IPS-NIHi7 (cell line): ENCODE data around the gene CD2AP.
A peak's percentile ranks its signal among the peaks of the same experiment; 100 is the strongest.
"Not testable (repeated sequence)": the region's sequence is repeated elsewhere in the genome, so short reads cannot be mapped to it uniquely, and the experiment has no call there.

Source experiments
- DNase-seq: peaks from one replicate; pipeline ENCODE4 v3.0.0; 2012; ENCODE audit warnings: mixed read lengths; ENCODE audit errors: extremely low spot score

Gene CD2AP, protein sequence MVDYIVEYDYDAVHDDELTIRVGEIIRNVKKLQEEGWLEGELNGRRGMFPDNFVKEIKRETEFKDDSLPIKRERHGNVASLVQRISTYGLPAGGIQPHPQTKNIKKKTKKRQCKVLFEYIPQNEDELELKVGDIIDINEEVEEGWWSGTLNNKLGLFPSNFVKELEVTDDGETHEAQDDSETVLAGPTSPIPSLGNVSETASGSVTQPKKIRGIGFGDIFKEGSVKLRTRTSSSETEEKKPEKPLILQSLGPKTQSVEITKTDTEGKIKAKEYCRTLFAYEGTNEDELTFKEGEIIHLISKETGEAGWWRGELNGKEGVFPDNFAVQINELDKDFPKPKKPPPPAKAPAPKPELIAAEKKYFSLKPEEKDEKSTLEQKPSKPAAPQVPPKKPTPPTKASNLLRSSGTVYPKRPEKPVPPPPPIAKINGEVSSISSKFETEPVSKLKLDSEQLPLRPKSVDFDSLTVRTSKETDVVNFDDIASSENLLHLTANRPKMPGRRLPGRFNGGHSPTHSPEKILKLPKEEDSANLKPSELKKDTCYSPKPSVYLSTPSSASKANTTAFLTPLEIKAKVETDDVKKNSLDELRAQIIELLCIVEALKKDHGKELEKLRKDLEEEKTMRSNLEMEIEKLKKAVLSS

DNA sequence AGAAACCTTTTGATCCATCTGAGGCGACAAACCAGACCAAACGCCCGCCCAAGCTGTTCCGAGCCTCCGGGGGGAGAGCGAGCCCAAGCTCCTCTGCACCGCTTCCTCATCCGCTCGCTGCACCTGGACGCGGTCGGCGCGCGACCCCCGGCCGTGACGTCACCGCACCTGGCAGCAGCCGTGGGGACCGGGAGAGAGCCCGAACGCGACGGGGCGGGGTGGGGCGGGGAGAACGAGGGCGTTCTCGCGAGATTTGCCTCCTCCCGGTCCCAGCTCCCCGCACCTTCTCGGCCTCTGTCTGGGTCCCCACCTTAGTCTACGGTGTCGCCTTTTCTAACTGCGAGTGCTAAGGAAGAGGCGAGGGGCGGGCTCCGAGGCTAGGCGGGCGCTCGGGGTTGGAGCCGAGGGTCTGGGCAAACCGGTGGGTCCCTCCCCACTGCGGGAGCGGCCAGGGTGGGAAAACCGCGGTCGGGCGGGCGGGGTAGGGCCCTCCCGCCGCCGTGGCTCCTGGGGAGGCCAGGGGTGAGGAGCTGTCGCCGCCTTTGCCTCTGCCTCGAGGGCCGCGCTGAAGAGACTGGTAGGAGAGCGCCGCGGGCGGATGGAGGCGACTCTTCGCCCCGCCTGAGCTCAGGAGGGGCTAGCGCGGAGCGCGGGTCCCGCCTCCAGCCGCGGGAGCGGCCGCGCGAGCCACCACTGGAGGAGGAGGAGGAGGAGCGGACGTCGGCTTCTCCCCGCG is at the start of gene CD2AP:
CD2AP (plus strand) TSS at position 293 of the 736 bp plus-strand sequence. CDS start 456 bp downstream, outside the sequence.
- peak; percentile 93 for DNase-seq

DNA sequence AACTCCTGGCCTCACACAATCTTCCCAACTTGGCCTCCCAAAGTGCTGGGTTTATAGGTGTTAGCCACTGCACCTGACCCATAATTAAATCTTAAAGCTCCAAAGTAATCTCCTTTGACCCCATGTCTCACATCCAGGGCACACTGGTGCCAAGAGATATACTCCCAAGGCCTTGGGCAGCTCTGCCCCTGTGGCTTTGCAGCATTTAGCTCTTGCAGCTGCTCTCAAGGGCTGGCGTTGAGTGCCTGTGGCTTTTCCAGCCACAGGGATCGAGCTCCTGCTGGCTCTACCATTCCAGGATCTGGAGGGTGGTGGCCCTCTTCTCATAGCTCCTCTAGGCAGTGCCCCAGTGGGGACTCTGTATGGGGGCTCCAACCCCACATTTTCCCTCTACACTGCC is 49.3 kb upstream of the CD2AP start:
- no peak for DNase-seq

DNA sequence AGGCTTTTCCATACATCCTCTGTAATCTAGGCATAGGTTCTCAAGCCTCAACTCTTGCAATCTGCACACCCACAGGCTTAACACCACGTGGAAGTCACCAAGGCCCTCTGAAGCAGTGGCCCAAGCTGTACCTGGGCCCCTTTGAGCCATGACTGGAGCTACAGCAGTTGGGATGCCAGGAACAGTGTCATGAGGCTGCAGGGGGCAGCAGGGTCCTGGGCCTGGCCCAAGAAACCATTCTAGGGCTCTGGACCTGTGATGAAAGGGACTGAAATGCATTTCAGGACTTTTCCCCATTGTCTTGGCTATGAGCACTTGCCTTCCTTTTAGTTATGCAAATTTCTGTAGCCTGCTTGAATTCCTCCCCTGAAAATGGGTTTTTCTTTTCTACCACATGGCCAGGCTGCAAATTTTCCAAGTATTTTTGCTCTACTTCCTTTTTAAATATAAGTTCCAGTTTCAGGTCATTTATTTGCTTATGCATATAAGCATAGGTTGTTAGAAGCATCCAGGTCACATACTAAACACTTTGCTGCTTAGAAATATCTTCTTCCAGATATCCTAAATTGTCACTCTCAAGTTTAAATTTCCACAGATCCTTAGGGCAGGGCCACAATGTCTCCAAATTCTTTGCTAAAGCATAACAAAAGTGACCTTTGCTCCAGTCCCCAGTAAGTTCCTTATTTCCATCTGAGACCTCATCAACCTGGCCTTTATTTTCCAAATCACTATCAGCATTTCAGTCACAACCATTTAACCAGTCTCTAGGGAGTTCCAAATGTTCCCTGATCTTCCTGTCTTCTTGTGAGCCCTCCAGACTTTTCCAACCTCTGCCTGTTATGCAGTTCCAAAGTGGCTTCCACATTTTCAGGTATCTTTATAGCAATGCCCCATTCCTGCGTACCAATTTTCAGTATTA is 48.6 kb upstream of the CD2AP start:
- peak; percentile 25 for DNase-seq

DNA sequence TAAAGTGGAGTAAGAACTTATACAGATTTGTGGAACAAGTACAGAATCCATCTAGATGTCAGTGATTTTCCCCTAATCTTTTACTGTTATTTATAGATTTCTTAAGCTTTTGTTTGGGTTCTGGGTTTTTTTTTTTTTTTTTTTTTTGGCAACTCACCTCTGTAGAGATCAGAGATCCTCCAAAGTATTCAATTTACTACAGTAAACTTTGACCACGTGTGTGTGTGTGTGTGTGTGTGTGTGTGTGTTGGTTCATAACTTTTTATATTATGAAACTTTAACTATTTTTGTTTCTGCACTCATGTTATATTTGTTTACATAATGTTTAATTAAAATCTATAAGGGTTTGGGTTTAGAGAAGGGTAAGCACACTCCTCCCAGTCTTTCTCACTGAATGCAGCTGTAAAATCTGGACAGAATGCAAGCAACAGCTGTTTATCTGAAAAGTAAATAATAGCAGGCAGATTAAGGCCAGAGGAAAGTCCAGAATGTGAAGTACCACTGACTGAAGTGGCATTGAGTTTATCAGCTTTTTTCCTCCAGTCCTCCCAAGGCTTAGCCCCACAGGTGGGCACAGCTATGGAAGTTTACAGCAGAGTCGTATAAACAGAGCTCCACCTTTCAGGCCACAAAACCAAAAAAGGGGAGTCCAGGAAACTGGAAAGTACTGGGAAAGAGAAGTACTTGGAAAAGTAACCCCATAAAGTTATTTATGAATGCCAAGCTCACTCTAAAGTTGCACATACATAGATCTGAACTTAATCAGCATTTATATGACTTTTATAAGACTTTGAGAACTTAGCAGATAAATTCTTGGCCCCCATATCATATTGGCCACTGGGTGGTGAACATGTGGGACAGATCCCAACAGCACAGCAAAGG is 43.0 kb upstream of the CD2AP start:
- DNase-seq = no peak

DNA sequence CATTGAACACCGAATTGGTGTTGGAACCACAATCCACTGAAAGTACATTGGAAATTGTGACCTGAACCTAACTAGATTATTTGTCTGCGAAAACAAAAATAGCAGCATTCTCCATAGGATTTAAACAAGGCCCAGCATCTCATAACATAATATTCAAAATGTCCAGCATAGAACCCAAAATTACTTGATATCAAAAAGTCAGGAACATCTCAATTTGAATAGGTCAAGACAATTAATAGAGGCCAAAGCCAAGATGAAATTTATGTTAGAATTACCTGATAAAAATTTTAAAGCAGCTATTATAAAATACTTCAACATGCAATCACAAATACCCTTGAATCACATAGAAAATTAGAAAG is 42.4 kb upstream of the CD2AP start:
- no peak for DNase-seq

DNA sequence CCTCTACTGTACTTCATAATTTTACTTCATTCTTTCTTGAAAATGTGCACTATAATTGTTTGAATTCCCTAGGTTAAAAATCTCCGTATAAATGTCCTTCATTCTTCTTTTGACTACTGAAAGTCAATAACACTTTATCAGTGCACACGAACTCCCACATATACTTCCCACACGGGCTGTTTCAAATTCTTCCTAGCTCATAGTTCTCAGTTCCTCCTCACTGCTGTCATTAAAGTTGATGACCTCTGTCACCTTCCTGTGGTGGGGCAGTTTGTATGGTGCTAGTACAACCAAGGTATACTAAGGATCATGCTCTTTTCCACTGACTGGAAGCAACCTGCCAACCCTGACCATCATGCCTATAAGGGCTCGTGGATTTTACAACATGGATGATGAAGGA is 40.0 kb upstream of the CD2AP start:
- DNase-seq = no peak

DNA sequence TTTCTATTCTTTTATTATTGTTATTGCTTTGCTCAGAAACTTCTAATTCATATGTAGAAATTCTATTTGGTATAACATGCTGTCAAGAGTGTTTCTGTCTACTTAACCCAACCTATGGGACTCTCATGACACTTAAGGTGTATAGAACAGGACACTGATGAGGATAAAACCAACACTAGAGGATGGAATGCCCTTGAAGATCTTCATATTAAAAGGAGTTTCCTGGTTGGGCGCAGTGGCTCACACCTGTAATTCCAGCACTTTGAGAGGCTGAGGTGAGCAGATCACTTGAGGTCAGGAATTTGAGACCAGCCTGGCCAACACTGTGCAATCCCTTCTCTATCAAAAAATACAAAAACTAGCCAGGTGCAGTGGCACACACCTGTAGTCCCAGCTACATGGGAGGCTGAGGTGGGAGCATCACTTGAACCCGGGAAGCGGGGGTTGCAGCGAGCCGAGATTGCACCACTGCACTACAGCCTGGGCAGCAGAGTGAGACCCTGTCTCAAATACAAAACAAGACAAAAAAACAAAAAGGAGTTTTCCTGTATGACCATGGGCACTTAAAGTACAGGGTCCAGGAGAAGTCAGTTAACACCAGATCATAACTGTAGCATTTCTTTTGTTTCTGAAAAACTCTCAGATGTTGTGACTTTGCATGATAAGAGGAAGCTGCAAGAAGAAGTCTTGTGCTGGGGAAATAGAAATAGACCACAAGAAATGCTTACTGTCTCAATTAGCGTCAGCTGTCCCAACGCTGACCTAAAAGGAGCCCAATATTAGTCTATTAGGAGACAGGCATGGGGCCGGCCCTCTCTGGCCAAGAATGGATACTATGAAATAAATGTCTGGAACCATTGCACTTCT is 38.9 kb upstream of the CD2AP start:
- DNase-seq = no peak

DNA sequence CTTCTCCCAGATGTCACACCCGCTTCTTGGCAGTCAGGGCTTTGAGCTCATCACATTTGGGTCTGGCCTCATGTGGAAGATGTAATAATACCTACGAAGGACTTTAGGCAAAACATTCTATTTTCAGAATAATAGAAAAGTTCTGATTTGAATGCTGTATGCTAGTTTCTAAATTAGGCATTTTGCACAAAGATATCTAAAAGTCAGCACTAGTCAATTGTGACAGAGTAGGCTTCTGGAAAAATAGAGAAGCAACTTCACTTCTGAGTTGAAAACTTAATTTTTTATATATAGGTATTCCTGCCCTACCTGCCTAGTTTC is 38.3 kb upstream of the CD2AP start:
- no peak for DNase-seq

DNA sequence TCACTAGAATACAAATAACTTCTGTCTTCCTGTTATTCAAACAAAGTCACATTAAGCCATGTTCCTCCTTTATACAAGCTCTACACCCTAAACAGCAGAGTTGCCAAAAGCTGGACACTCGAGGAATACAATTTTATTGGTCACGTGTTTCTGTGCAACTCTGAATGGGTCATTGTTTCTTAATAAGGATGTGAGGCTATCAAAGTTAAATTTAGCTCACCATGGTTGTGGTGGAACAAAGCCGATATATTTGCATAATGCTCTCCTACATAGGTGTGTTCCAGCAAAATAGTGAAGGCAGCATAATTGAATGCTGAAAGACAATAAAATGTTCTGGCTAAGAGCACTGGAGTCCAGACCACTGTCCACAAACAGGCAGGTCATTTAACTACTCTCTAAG is 36.9 kb upstream of the CD2AP start:
- no peak for DNase-seq

DNA sequence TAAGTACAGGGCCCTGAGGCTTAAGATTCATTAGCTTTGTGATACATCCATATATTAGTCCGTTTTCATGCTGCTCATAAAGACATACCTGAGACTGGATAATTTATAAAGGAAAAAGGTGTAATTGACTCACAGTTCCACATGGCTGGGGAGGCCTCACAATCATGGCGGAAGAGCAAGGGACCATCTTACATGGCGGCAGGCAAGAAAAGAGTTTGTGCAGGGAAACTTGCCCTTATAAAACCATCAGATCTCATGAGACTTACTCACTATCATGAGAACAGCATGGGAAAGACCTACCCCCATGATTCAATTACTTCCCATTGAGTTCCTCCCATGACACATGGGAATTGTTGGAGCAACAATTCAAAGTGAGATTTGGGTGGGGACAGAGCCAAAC is 32.6 kb upstream of the CD2AP start:
- DNase-seq = not testable (repeated sequence)

DNA sequence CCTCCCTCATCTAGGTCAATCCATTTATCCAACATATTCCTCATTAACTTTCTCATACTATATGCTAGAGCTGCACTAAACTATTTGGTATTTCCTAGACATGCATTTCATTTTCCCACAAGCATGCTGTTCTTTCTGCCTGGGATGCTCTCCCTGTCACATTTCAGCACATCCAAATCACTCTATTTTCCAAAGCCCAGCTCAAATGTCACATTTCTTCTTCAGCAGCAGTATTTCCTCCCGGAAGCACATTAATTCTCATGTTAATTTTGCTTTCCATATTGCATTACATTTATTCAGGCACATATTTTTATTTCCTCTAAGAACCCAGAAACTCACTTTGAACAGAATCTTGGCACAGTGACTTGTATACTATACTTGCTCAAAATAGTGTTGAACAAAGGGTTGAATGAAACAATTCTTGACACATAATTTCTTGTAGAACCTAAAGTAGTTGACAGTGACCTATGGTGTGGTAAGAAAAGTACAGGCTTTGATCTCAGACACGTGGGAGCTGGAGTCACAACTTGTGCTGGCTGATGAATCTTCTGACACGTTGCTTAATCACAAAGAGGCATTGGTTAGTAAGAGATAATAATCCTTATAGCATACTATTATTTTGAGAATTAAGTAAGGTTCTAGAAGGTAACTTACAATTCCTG is 30.8 kb upstream of the CD2AP start:
- no peak for DNase-seq

DNA sequence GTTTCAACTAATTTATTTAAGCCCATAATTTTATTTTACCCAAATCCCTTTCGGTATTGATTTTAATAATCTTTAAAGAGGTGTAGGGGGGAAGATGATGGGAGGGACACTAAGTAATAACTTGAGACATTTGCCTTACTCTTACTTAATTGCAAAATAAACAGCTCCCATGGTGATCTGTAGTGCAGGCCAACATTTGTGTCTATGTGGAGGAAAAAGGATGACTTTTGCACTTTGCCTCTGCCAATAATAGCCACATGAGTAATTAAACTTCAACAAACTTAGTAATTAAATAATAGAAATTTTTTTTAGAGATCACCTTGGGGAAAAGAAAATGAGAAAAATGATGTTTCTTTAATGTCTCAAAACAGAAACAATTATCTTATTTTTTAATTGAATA is 29.9 kb upstream of the CD2AP start:
- DNase-seq = no peak

DNA sequence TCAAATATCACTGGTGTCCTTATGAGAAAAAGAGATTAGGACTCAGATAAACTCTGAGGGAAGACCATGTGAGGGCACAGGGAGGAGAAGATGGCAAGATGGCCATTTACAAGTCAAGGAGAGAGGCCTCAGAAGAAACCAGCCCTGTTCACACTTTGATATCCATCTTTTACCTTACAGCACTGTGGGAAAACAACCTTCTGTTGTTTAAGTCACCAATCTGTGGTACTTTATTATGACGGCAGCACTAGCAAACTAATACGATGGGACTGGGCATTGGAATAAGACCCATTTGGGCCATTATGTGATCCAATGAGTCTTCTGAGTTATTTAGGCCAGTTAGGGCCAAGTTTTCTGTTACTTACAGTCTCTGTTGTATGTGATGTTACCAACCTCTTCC is 26.4 kb upstream of the CD2AP start:
- no peak for DNase-seq

DNA sequence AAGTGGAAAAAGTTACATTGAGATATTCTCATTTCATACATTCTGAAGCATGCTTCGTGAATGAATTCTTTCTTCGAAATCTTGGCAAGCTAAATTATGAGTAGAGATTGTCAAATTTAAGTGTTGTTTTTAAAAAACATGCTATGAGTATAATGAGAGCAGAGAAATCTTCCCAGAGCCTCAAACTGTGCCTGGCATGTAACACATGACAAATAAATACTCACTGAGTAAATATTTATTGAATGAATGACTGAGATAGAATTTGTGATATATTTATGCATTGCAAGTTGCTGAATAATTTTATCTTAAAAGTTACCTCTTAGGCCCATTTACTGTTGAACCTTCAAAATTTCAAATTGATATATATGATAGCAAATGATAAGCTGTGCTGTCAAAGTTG is 24.7 kb upstream of the CD2AP start:
- no peak for DNase-seq

DNA sequence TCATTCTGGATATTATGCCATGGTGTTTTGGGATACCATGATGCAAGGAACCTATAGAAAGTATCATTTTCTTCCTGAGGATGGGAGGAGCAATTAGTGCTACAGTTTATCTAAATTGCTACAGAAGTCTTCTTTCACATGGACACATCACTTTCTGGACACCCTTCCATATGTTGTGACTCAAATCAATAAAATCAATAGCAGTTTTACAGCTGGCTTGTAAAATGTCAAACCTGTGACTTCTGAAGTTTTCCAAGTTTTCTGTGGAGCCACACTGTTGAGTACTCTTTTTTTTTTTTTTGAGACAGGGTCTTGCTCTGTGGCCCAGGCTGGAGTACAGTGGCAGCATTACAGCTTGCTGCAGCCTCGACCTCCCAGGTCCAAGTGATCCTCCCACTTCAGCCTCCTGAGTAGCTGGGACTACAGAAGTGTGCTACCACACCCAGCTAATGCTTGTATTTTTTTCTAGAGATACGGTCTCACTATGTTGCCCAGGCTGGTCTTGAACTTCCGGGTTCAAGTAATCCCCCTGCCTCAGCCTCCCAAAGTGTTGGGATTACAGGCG is 24.1 kb upstream of the CD2AP start:
- no peak for DNase-seq

DNA sequence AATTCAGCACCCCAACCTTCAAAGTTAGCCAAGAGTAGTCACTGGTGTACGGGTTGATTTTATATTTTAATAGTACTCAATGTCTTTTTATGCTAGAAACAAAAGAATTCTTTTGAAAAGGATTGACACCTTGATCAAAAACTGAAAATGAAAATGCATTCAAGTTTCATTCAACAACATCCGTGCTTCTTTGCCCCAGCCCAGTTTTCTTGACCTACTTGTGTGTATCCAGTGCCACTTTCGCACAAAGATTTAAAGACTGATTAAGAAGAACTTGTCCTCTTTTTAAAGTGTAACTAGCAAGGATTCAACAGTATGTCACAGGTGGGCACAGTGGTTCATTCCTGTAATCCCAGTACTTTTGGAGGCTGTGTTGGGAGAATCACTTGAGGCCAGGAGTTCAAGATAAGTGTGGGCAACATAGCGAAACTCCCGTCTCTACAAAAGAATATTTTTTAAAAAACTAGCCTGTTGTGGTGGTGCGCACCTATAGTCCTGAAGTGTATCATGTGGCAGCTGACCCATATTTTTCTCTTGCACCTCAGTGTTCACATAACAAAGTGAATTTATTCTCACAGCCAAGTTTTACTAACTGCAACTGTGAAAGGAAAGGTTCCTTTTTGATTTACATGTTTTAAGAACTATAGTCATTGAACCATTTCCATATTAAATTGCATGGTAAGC is 22.7 kb upstream of the CD2AP start:
- DNase-seq = no peak

DNA sequence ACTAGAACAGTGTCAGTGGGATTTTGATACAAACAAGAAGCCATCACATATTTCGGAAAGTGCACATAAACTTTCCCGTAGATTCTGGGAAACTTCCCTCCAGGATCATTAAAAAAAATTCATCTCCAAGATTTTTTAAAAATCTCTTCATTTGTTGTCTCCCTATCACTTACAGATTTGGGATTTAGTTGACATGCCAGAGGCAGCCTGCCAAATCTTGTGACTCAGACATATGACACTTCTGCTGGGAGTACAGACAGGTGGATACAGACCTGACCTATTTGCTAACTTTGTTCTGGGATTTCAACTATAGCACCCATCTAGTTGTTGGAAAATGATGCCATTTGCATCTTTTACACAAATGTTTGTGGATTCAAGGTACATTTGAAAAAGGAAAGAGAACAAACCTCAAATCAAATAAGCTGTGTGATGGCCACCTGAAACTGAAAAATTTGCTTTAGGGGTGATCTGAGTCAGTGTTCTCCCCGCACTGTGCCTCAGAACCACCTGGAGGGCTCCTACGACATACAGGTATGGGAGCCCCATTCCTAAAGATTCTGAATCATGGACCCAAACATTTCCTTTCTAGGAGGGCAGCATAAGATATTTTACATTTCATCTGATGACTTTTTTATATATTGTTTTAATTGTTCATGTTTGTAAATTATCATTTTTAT is 21.9 kb upstream of the CD2AP start:
- no peak for DNase-seq

DNA sequence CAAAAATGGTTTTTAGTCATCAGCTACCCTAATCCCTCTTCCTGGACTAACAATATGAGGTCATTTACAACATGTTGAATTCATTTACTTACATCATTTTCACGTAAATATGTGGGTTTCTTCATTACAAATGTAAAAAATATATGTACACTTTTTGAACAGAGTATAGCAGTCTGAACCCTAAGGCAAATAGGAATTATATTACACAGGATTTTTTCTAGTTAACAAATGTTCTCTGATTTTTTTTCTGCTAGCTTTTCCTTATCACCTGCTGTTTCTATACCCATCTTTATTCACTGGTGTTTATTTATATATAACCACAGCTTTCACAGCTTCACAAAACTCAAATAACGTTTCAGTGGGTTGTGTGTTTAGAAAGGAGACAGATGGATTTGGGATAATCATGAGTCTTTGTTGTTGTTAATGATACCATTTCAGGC is 21.0 kb upstream of the CD2AP start:
- no peak for DNase-seq
